AG09309 (cell line): ENCODE measurements around the gene NOP16.

ENCODE experiments used
- DNase-seq: peaks from one replicate; pipeline ENCODE4 v3.0.0-alpha.2; 2010; ENCODE audit warnings: low read depth
- H3K4me3 ChIP-seq: 2 replicates; pipeline ENCODE4 v1.5.1; 2011; ENCODE audit warnings: mild to moderate bottlenecking, low read depth, low read length, moderate library complexity; ENCODE audit not compliant: control insufficient read depth
- TF ChIP-seq, protein P1 (sequence below): IDR thresholded peaks from 2 replicates; pipeline ENCODE4 v1.5.1; 2011; ENCODE audit warnings: mild to moderate bottlenecking, low read depth, low read length, inconsistent platforms; ENCODE audit not compliant: insufficient read depth, control insufficient read depth; ENCODE audit errors: missing control alignments

The NOP16 gene

DNA sequence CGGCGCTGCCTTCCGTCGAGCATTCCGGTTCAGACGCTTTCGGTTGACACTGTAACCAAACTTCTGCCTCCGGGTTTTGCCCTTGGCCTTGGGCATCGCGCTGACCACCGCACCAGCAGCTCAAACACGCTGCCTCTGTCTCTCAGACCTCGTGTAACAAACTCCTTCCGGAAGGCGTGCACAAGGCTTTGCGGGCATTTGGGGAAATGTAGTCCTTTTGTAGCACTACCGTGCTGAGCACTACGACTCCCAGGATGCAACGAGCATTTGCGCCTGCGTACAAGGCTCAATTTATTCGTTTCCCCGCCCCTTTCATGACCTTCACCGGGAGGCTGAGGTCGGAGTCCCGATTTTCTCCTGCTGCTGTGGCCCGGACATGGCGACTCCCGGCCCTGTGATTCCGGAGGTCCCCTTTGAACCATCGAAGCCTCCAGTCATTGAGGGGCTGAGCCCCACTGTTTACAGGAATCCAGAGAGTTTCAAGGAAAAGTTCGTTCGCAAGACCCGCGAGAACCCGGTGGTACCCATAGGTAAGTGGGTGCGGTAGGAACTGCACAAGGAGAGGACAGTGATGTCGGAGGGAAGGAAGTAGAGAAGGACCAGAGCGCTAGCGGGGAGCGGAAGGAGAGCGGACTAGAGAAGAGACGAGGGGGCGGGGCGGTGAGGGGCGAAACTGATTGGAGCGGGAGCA lies at the start of gene NOP16, which contains the start of gene HIGD2A:
Gene NOP16 (minus strand): TSS at position 155 of the 691 bp plus-strand sequence. CDS start 59 bp downstream, at position 96.
Gene HIGD2A (plus strand): TSS at position 308 of the 691 bp plus-strand sequence. CDS start 69 bp downstream, at position 377.
- DNase-seq = peak; percentile 95
- H3K4me3 ChIP-seq = peak within 1 kb of the TSS; percentile 97
- TF ChIP-seq, protein P1, sequence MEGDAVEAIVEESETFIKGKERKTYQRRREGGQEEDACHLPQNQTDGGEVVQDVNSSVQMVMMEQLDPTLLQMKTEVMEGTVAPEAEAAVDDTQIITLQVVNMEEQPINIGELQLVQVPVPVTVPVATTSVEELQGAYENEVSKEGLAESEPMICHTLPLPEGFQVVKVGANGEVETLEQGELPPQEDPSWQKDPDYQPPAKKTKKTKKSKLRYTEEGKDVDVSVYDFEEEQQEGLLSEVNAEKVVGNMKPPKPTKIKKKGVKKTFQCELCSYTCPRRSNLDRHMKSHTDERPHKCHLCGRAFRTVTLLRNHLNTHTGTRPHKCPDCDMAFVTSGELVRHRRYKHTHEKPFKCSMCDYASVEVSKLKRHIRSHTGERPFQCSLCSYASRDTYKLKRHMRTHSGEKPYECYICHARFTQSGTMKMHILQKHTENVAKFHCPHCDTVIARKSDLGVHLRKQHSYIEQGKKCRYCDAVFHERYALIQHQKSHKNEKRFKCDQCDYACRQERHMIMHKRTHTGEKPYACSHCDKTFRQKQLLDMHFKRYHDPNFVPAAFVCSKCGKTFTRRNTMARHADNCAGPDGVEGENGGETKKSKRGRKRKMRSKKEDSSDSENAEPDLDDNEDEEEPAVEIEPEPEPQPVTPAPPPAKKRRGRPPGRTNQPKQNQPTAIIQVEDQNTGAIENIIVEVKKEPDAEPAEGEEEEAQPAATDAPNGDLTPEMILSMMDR = no peak

GRCh38 chr5:176436656-176437055 lies 48.3 kb upstream of the NOP16 start:
- H3K4me3 ChIP-seq = no peak overlapping the region; the same call in 1 of the 2 replicates
- TF ChIP-seq, protein P1 = no peak
- DNase-seq = no peak

DNA sequence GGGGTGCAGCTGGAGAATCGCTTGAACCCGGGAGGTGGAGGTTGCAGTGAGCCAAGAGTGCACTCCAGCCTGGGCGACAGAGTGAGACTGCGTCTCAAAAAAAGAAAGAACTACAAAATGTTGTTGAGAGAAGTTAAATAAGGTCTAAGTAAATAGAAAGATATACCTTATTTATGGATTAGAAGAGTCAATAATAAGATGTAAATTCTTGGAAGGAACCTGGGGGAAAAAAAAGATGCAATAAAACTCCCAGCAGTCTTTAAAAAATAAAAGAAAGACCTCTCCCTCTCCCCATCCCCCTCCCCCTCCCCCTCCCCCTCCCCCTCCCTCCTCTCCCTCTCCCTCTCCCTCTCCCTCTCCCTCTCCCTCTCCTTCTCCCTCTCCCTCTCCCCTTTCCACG lies 44.3 kb upstream of the NOP16 start:
- no peak for DNase-seq
- TF ChIP-seq, protein P1 = no peak
- no peak overlapping the region for H3K4me3 ChIP-seq

DNA sequence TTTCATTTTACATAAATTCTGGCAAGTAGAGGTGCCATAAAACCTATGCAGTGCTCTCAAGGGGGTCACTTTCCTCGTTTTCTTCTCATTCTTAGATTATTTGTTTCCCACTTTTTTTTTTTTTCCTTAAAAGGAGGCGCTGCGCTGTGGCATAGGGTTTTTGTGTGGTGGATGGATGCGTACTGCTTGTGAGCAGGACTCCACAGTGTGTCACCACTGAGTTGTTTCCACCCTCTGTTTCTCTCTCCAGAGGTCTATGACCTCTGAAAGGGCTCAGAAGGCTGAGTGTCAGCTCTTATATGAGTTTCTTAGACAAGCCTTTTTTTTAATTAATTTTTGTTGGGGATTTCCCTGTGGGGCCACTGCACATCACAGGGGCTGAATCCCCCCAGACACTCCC lies 41.6 kb upstream of the NOP16 start:
- no peak overlapping the region for H3K4me3 ChIP-seq
- DNase-seq = no peak
- TF ChIP-seq, protein P1 = no peak

GRCh38 chr5:176427971-176428370 lies 39.6 kb upstream of the NOP16 start:
- no peak overlapping the region for H3K4me3 ChIP-seq
- DNase-seq = no peak
- TF ChIP-seq, protein P1 = no peak

DNA sequence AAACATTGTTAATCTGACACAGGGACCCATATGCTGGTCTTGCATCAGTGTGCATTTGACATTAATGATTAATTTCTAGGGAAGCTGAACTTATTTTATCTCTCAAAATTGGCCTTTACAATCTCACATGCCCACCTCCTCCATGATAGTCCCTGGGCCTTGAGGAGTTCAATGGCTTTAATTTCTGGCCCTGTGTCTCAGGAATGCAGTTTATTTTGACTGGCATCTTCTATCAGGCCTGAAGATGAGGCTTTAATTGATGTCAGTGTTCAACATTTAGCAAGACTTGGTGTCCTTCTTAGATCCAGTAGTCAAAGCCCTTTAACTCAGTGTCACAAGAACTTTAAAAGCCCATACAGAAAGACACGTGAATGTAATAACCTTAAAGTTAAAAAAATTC lies 38.5 kb upstream of the NOP16 start:
- DNase-seq = no peak
- no peak overlapping the region for H3K4me3 ChIP-seq
- TF ChIP-seq, protein P1 = no peak
